ENCODE data around the gene RASSF10. TPM values are rescaled to one million over a fixed set of nuclear protein-coding genes. Genes with fewer than 3 reads are reported as not detected.

The RASSF10 gene
- polyA plus RNA-seq, 2 of the 4 experiments (the other 2 are of a cell fraction): 3.9 to 10.3 TPM

DNA sequence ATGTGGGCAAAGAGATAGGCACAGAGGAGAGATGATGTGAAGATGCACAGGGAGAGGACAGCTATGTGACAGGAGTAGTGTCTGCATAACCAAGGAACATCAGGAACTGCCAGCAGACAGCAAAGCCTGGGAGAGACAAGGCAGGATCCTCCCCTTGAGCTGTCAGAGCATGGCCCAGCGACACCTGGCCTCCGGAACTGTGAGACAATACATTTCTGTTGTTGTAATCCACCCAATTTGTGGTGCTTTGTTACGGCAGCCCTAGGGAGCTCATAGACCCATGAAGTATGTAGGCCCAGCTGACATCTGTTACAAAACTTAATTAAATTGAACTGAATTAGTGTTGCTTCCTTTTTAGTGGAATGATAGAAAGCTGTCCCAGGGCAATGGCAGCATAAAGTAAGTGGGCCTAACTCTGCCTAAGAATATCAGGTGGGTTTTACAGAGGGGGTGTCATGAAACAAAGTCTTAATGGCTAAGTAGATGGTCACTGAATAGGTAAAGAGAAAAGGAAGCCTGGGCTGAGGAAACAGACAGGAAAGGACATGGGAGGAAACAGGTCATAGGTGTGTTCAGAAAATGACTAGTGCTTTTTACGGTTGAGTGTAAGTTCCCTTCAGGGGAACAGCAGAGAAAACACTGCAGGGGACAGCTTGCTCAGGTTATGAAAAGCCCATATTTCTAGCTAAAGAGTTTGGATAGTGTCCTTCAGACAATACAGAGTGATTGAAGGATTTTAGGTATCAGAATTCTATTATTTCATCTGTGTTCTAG lies 24.8 kb downstream of the RASSF10 start (continued):
- no peak for TF ChIP-seq HOXA7 (CRISPR knock-in tag; IDR thresholded peaks at IDR 0.05)
- no peak for TF ChIP-seq KDM1A (IDR thresholded peaks at IDR 0.05; ENCODE audit: low read depth)
- no peak for TF ChIP-seq MYC (IDR thresholded peaks at IDR 0.05; ENCODE audit: borderline replicate concordance, low read length)
- TF ChIP-seq RNF2 (IDR thresholded peaks at IDR 0.05; ENCODE audit: borderline replicate concordance, low read depth): no peak
- no peak for TF ChIP-seq JUNB (IDR thresholded peaks at IDR 0.05)
- no peak for TF ChIP-seq TFCP2L1 (CRISPR knock-in tag; IDR thresholded peaks at IDR 0.05)
- no peak for TF ChIP-seq HDAC2 (IDR thresholded peaks at IDR 0.05)
- TF ChIP-seq ZSCAN20 (CRISPR knock-in tag; IDR thresholded peaks at IDR 0.05): no peak

DNA sequence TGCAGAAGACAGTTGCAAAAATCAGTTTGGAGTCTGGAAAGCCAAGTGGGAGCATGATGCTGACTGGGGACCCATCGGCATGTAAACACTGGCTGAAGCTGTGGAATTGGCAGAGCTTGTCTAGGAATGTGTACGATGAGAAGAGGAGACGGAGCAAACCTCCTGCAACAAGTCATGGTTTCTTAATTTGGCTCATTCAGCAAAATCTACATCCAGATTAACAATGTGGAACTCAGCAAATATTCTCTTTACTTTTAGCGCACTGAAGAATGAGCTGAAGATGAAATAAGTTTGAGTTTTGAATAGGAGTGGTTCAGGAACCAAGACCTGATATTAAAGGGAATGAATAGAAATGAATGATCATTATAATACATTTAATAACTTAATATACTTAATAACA lies 26.6 kb downstream of the RASSF10 start:
- no peak for ATAC-seq
- ChIA-PET CTCF (no interaction called here), POLR2A (no interaction called here)
- Histone ChIP-seq H3K4me1 (peaks cover 10% of the 10 kb centered on the region), H3K4me2 (no peak overlapping the region), H3K4me3 (no peak overlapping the region), H3K9me3 (no peaks in the 10 kb centered on the region), H3K27ac (no peak overlapping the region)
- FAIRE-seq: no peak
- WGBS (ENCODE audit: missing lambda C conversion rate): 79% methylated on average over 4 of the region's 4 CpGs
- DNase-seq (ENCODE audit: low read depth in 1 of 2, low spot score in 1 of 2): no peak
- no peak for TF ChIP-seq RAD21 (conservative IDR thresholded peaks at IDR 0.05 in 1 of 2, IDR thresholded peaks at IDR 0.05 in 1 of 2)
- peak; percentile 63 for TF ChIP-seq MAFK (IDR thresholded peaks at IDR 0.05; ENCODE audit: partially characterized antibody)
- no peak for TF ChIP-seq NR3C1 (IDR thresholded peaks at IDR 0.05)

DNA sequence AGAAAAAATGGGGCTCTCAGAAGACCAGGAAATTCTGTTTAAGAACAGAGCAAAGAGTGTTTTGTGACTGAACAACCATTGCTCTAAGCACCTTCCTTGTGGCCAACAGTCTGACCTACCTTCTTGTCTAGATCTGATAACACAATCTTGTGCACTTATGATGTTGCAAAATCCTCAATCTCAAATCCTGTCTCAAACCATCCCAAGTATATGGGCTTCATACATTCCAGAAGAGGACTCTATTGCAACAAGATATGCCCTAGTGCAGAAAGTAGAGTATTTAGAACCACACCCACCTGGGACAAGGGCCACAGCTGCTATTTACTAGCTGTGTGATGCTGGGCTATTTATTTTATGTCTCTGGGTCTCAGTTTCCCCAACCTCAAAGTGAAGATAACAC lies 27.1 kb downstream of the RASSF10 start:
- ChIA-PET POLR2A (no interaction called here), CTCF (no interaction called here)

DNA sequence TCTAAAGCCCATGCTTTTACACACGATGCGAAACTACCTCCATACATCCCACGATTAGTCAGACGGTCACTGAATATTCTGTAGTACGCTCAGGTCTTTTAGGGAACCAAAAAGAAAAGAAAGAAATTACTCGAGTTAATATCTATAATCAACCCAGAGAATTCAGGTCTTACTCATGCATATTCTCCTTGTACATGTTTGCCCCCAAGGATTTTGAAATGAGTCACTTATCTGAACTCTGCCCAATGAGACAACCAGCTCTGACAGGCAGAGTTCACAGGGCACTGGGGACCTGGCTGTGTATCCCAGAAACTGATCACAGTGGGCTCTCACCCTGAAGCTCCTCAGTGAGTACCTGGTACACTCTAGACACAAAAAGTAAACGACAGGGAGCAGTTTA lies 29.2 kb downstream of the RASSF10 start:
- ATAC-seq (peak in 1 of 2 experiments; percentile 40; a peak in 2 of 6 replicates), FAIRE-seq (no peak), DNase-seq (ENCODE audit: low read depth in 1 of 2, low spot score in 1 of 2) (no peak)
- H3K4me3 ChIP-seq: no peak overlapping the region
- no peaks in the 10 kb centered on the region for H3K9me3 ChIP-seq
- H3K4me1 ChIP-seq: peaks cover 28% of the 10 kb centered on the region
- POLR2A ChIA-PET: interaction anchor here (0.7 kb wide), 1 partner anchor 29 kb away, joined by 4 read pairs; the partner anchor contains the start of gene RASSF10
- CTCF ChIA-PET: no interaction called here
- 64% methylated on average over 7 of the region's 7 CpGs for WGBS (ENCODE audit: missing lambda C conversion rate)
- TF ChIP-seq ZNF302 (CRISPR knock-in tag; IDR thresholded peaks at IDR 0.05) (no peak), RAD21 (conservative IDR thresholded peaks at IDR 0.05 in 1 of 2, IDR thresholded peaks at IDR 0.05 in 1 of 2) (no peak), HEYL (CRISPR knock-in tag; IDR thresholded peaks at IDR 0.05) (no peak), HOXA7 (CRISPR knock-in tag; IDR thresholded peaks at IDR 0.05) (no peak), JUNB (IDR thresholded peaks at IDR 0.05) (no peak), NR3C1 (IDR thresholded peaks at IDR 0.05) (no peak), RARB (CRISPR knock-in tag; IDR thresholded peaks at IDR 0.05) (no peak), POLR2A (IDR thresholded peaks at IDR 0.05; ENCODE audit: low read length) (no peak)
- TF ChIP-seq, protein P1, sequence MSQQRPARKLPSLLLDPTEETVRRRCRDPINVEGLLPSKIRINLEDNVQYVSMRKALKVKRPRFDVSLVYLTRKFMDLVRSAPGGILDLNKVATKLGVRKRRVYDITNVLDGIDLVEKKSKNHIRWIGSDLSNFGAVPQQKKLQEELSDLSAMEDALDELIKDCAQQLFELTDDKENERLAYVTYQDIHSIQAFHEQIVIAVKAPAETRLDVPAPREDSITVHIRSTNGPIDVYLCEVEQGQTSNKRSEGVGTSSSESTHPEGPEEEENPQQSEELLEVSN (IDR thresholded peaks at IDR 0.05; ENCODE audit: borderline replicate concordance, low read depth): no peak
- H3K27ac ChIP-seq: peak overlapping the region in 1 of 2 experiments; percentile 38; a peak in 1 of 6 replicates
- peak overlapping the region; percentile 22; the same call in 1 of the 3 replicates for H3K4me2 ChIP-seq

More for the DNA sequence above, 27.1 kb downstream of the RASSF10 start:
- ATAC-seq: no peak
- FAIRE-seq: no peak
- H3K4me3 ChIP-seq: no peak overlapping the region
- no peak for TF ChIP-seq NPAS2 (CRISPR knock-in tag; IDR thresholded peaks at IDR 0.05; ENCODE audit: borderline replicate concordance)
- TF ChIP-seq ZNF302 (CRISPR knock-in tag; IDR thresholded peaks at IDR 0.05): no peak
- H3K4me2 ChIP-seq: no peak overlapping the region
- DNase-seq (ENCODE audit: low read depth in 1 of 2, low spot score in 1 of 2): no peak
- H3K9me3 ChIP-seq: no peaks in the 10 kb centered on the region
- no peak overlapping the region for H3K27ac ChIP-seq
- peaks cover 13% of the 10 kb centered on the region for H3K4me1 ChIP-seq

DNA sequence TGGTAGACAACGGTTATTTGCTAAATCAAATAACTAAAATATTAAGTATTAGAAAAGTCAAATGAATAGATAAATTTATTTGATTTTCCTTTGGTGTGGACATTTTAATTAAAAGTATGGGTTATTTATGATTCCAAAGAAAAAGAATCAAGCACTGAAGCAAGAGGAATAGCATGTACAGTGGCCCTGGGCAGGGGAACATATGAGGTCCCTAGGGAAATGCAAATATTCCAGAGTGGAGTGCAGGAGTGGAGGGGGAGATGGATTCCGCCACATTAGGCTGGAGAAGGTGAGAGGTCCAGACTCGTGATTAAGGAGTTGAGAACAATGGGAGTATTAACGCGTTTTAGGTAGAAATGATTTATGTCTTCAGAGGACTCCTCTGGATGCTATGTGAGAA lies 30.0 kb downstream of the RASSF10 start:
- Histone ChIP-seq H3K9me3 (no peaks in the 10 kb centered on the region), H3K4me2 (no peak overlapping the region), H3K27ac (no peak overlapping the region), H3K4me3 (no peak overlapping the region), H3K4me1 (peaks cover 35% of the 10 kb centered on the region)
- TF ChIP-seq RNF2 (IDR thresholded peaks at IDR 0.05; ENCODE audit: borderline replicate concordance, low read depth) (no peak), JUNB (IDR thresholded peaks at IDR 0.05) (no peak), ZFP36 (IDR thresholded peaks at IDR 0.05; ENCODE audit: borderline replicate concordance, partially characterized antibody) (no peak), EP300 (IDR thresholded peaks at IDR 0.05) (no peak), TFCP2L1 (CRISPR knock-in tag; IDR thresholded peaks at IDR 0.05) (no peak), RCOR1 (IDR thresholded peaks at IDR 0.05; ENCODE audit: low read depth, low read length) (no peak), PHF8 (IDR thresholded peaks at IDR 0.05; ENCODE audit: borderline replicate concordance, low read depth) (no peak)
- TF ChIP-seq, protein P1 (IDR thresholded peaks at IDR 0.05; ENCODE audit: borderline replicate concordance, low read depth): no peak
- no peak for FAIRE-seq
- no peak for DNase-seq (ENCODE audit: low read depth in 1 of 2, low spot score in 1 of 2)
- ATAC-seq: no peak
- POLR2A ChIA-PET: interaction anchor here (0.7 kb wide), 1 partner anchor 30 kb away, joined by 4 read pairs; the partner anchor contains the start of gene RASSF10
- CTCF ChIA-PET: interaction anchor here (1.2 kb wide), 1 partner anchor 114 kb away, joined by 3 read pairs; no protein-coding TSS in a partner anchor
- 85% methylated on average over 5 of the region's 5 CpGs for WGBS (ENCODE audit: missing lambda C conversion rate)

All from A549 (cell line).